GM12878 (cell line): ENCODE data around the gene WDR45B. TPM values are rescaled to one million over a fixed set of nuclear protein-coding genes. Genes with fewer than 3 reads are reported as not detected.

Source experiments
- ATAC-seq: fragments of 200-7000 bp; cut with Tn5 transposase; 3 replicates; pipeline ENCODE4 v1.9.1; 2020; ENCODE audit warnings: mild to moderate bottlenecking, moderate library complexity
- BruUV-seq: library from RNA; stranded (reverse); fragments of 400-500 nt; replicated peaks from 2 replicates; lab custom pipeline; 2021; lab: Mats Ljungman, UMichigan
- CTCF ChIA-PET: fragments of 300-600 bp; sonication (Branson Sonifier 250); formaldehyde crosslinking; extraction: SDS; loops from one replicate; lab custom pipeline; 2021; ENCODE audit warnings: inconsistent platforms; lab: Yijun Ruan, JAX
- POLR2A ChIA-PET: fragments of 350-600 bp; formaldehyde crosslinking; extraction: SDS; loops from one replicate; lab custom pipeline; 2021; ENCODE audit warnings: inconsistent platforms; lab: Charles Lee
- RAD21 ChIA-PET: fragments of 300-600 bp; sonication (Branson Sonifier 250); formaldehyde crosslinking; loops from one replicate; lab custom pipeline; 2023; ENCODE audit warnings: antibody characterized with exemption; ENCODE audit not compliant: unreplicated experiment; lab: Charles Lee
- SMC1A ChIA-PET: fragments of 300-600 bp; sonication (Branson Sonifier 250); formaldehyde crosslinking; loops from one replicate; lab custom pipeline; 2023; ENCODE audit not compliant: unreplicated experiment, uncharacterized antibody; lab: Charles Lee
- DNase-seq: peaks from one replicate; pipeline ENCODE4 v3.0.0-alpha.2; 2011; ENCODE audit warnings: low read depth, low spot score
- FAIRE-seq: peaks from 3 replicates; lab custom pipeline; 2011; peaks lifted over from hg19 to GRCh38; lab: Jason Lieb, UNC
- H2AFZ ChIP-seq: 2 replicates; pipeline ENCODE4 v1.6.0; 2011; ENCODE audit warnings: low read depth, low read length, control low read depth; ENCODE audit not compliant: control insufficient read depth
- H3K27ac ChIP-seq: 2 replicates; pipeline ENCODE4 v1.5.1; 2011; ENCODE audit warnings: control low read depth; ENCODE audit not compliant: control insufficient read depth, insufficient read depth
- H3K27me3 ChIP-seq, 2 experiments: replicated peaks in 1 of 2; 2 replicates each; pipeline versions ENCODE4 v1.6.0 to v1.6.1; 2011; ENCODE audit warnings: low read length in 1 of 2; ENCODE audit not compliant: control insufficient read depth in 2 of 2, insufficient read depth in 2 of 2
- H3K36me3 ChIP-seq, 2 experiments: 2 replicates each; pipeline ENCODE4 v1.5.1; 2011; ENCODE audit warnings: low read length in 1 of 2; ENCODE audit not compliant: control insufficient read depth in 2 of 2, insufficient read depth in 2 of 2
- H3K4me1 ChIP-seq: 2 replicates; pipeline ENCODE4 v1.6.1; 2011; ENCODE audit warnings: mild to moderate bottlenecking, low read length, moderate library complexity, mixed read lengths; ENCODE audit not compliant: control insufficient read depth, insufficient read depth
- H3K4me2 ChIP-seq: 2 replicates; pipeline ENCODE4 v1.6.0; 2011; ENCODE audit warnings: control low read depth; ENCODE audit not compliant: control insufficient read depth, insufficient read depth
- H3K4me3 ChIP-seq: fragments of 200-600 bp; sonication (generic); 2 replicates; pipeline ENCODE4 v1.5.1; 2016
- H3K79me2 ChIP-seq: 2 replicates; pipeline ENCODE4 v1.6.0; 2011; ENCODE audit warnings: low read length; ENCODE audit not compliant: control insufficient read depth, insufficient read depth
- H3K9ac ChIP-seq: 2 replicates; pipeline ENCODE4 v1.8.0; 2011; ENCODE audit warnings: low read length, control low read depth, mixed read lengths; ENCODE audit not compliant: control insufficient read depth, insufficient read depth
- H3K9me3 ChIP-seq: replicated peaks from 3 replicates; pipeline ENCODE4 v1.5.1; 2011; ENCODE audit warnings: mild to moderate bottlenecking, low read length; ENCODE audit not compliant: control insufficient read depth, insufficient read depth
- H4K20me1 ChIP-seq: 2 replicates; pipeline ENCODE4 v1.6.0; 2011; ENCODE audit not compliant: control insufficient read depth, insufficient read depth
- ESRRA ChIP-seq: IDR thresholded peaks from 2 replicates; pipeline ENCODE4 v1.6.1; 2012; ENCODE audit warnings: mild to moderate bottlenecking, low read length, improper control_type of control experiment
- IKZF1 ChIP-seq: fragments of 450-650 bp; conservative IDR thresholded peaks from 2 replicates; pipeline ENCODE4 v1.6.1; 2017; ENCODE audit warnings: antibody characterized with exemption, mild to moderate bottlenecking
- KLF5 ChIP-seq: fragments of 450-650 bp; IDR thresholded peaks from 2 replicates; pipeline ENCODE4 v1.6.1; 2014; ENCODE audit warnings: mild to moderate bottlenecking; ENCODE audit not compliant: partially characterized antibody
- MEF2B ChIP-seq: fragments of 450-650 bp; IDR thresholded peaks from 2 replicates; pipeline ENCODE4 v1.6.1; 2018; ENCODE audit warnings: mild to moderate bottlenecking, moderate library complexity; ENCODE audit not compliant: partially characterized antibody, poor library complexity, severe bottlenecking
- MYB ChIP-seq: fragments of 150-350 bp; IDR thresholded peaks from 2 replicates; pipeline ENCODE4 v1.6.1; 2014; ENCODE audit warnings: mild to moderate bottlenecking, low read depth, low read length, borderline replicate concordance
- NR2C1 ChIP-seq: fragments of 450-650 bp; IDR thresholded peaks from 2 replicates; pipeline ENCODE4 v1.6.1; 2017; ENCODE audit warnings: antibody characterized with exemption, mild to moderate bottlenecking, moderate library complexity
- POU2F2 ChIP-seq: IDR thresholded peaks from 3 replicates; pipeline ENCODE4 v1.6.1; 2011; ENCODE audit warnings: low read depth, mild to moderate bottlenecking, low read length, borderline replicate concordance
- RB1 ChIP-seq: fragments of 450-650 bp; formaldehyde crosslinking; IDR thresholded peaks from 2 replicates; pipeline ENCODE4 v1.6.1; 2017; ENCODE audit warnings: mild to moderate bottlenecking, borderline replicate concordance
- RUNX3 ChIP-seq: IDR thresholded peaks from 2 replicates; pipeline ENCODE4 v1.6.1; 2012; ENCODE audit warnings: low read length, inconsistent platforms
- SIN3A ChIP-seq: IDR thresholded peaks from 2 replicates; pipeline ENCODE4 v1.6.1; 2012; ENCODE audit warnings: low read depth, low read length, improper control_type of control experiment
- SMAD5 ChIP-seq: IDR thresholded peaks from 2 replicates; pipeline ENCODE4 v1.6.1; 2016; ENCODE audit warnings: antibody characterized with exemption, low read depth
- SMC3 ChIP-seq: IDR thresholded peaks from 2 replicates; pipeline ENCODE4 v1.6.1; 2011; ENCODE audit warnings: low read length, improper control_type of control experiment, borderline replicate concordance
- ZBTB33 ChIP-seq: fragments of 450-650 bp; IDR thresholded peaks from 2 replicates; pipeline ENCODE4 v1.6.1; 2017; ENCODE audit warnings: mild to moderate bottlenecking
- ZNF207 ChIP-seq: fragments of 450-650 bp; IDR thresholded peaks from 2 replicates; pipeline ENCODE4 v1.6.1; 2014; ENCODE audit warnings: antibody characterized with exemption, mild to moderate bottlenecking, borderline replicate concordance
- ZNF384 ChIP-seq: IDR thresholded peaks from 2 replicates; pipeline ENCODE4 v1.6.1; 2012; ENCODE audit warnings: low read depth, mild to moderate bottlenecking, low read length, improper control_type of control experiment, borderline replicate concordance
- WGBS: methylation state at CpG from one replicate; pipeline ENCODE4 v1.1.6; 2016; ENCODE audit warnings: low lambda C conversion rate; ENCODE audit not compliant: insufficient replicate concordance, insufficient coverage; ENCODE audit errors: missing lambda C conversion rate; 5-methylcytosine and 5-hydroxymethylcytosine counted together
- in situ Hi-C: fragments of 300-500 bp; cut with MboI; formaldehyde crosslinking; loops from 9 replicates; pipeline ENCODE4 v1.14.3; 2018; ENCODE audit warnings: mixed read lengths
- intact Hi-C: fragments of 100-400 bp; cut with micrococcal nuclease; formaldehyde crosslinking; loops from one replicate; pipeline ENCODE4 v1.14.2; 2022; ENCODE audit not compliant: unreplicated experiment
- polyA plus RNA-seq, 11 experiments: library from polyadenylated mRNA; depleted of rRNA in 4 of 11; unstranded in 6 of 11; stranded (reverse) in 5 of 11; fragments of >200 nt; fragmentation: Nextera tagmentation in 4 of 11; fragmentation: Illumina TruSeq in 1 of 11; extraction: Ambion mirVana in 4 of 11; extraction: Trizol in 1 of 11; gene quantifications; 1 replicate in 1 of 11; 2 replicates in 10 of 11; pipeline versions ENCODE4 v1.2.1 to v1.2.3, GENCODE V29; 2011 to 2016; ENCODE audit warnings: inconsistent platforms in 2 of 11, missing spikeins in 2 of 11, low read depth in 1 of 11
- total RNA-seq, 4 experiments: library from RNA; depleted of rRNA in 3 of 4; stranded (reverse); fragments of >200 nt in 3 of 4; fragmentation: Illumina TruSeq in 1 of 4; extraction: Trizol in 1 of 4; gene quantifications; 2 replicates each; pipeline versions ENCODE4 v1.2.1 to v1.2.3, GENCODE V29; 2013 to 2021
- TF ChIP-seq, protein P1 (sequence below): IDR thresholded peaks from 2 replicates; pipeline ENCODE4 v1.6.1; 2012; ENCODE audit warnings: low read depth, low read length, improper control_type of control experiment
- TF ChIP-seq, protein P2 (sequence below): IDR thresholded peaks from 2 replicates; pipeline ENCODE4 v1.6.1; 2012; ENCODE audit warnings: low read length, inconsistent platforms

Gene WDR45B
- total and polyA plus RNA-seq, 10 of the 15 experiments (the other 5 are each of a cell fraction or from before 2014, with no cell fraction given), result 1.0 to 73.7 (median 26.6) TPM

DNA sequence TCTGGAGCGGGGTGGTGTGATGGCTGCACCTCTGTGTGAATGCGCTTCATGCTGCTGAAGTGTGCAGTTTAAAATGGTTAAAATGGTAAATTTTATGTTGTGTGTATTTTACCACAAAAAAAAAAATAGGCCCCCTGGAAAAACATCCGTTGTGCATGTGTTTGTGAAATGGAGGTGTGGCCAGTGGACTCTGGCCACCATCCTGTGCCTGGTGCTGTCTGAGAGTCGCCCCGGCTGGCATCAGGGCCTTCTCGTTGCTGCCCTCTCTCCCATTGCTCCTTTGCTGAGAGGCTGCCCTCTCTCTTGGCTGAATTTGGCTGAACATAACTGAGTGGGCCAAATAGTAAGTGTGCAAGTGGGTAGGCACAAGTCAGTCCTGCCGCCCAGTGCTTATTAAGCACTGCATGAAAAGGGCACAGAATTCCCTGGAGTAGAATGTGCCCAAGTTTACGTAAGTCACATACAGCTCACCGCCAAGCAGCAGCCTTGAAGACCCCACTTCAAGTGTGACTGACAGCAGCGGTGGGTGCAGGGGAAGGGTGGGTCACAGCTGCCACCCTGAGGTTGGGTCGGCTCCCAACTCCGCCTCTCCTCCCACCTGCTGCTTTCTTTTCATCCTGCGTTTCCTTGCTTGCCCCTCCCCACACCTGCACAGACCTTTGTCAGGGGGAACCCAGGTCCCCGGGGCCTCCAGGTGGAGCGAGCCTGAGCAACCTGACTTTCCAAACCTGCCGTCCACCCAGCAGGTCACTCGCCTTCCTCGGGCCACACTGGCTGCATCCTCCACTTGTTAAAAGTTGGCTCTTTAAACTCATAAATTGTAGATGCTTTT, 81.9 kb downstream of the WDR45B start:
- no peak overlapping the region for H3K4me2 ChIP-seq
- no peaks in the 10 kb centered on the region for H3K4me1 ChIP-seq
- ATAC-seq (no peak), DNase-seq (no peak), FAIRE-seq (no peak)
- POLR2A ChIA-PET, result no interaction called here
- peaks cover 8% of the 10 kb centered on the region for H3K79me2 ChIP-seq
- SMC1A ChIA-PET, result no interaction called here
- WGBS, result 90% methylated on average over 18 of the region's 18 CpGs
- intact Hi-C loops, result no loop called here
- no peak overlapping the region for H2AFZ ChIP-seq
- H3K9me3 ChIP-seq, result no peaks in the 10 kb centered on the region
- CTCF ChIA-PET, result no interaction called here
- peaks cover 29 to 32% of the 10 kb centered on the region in 2 experiments for H3K36me3 ChIP-seq
- RAD21 ChIA-PET, result no interaction called here
- no peaks in the 10 kb centered on the region for H3K27me3 ChIP-seq
- TF ChIP-seq, protein P1, sequence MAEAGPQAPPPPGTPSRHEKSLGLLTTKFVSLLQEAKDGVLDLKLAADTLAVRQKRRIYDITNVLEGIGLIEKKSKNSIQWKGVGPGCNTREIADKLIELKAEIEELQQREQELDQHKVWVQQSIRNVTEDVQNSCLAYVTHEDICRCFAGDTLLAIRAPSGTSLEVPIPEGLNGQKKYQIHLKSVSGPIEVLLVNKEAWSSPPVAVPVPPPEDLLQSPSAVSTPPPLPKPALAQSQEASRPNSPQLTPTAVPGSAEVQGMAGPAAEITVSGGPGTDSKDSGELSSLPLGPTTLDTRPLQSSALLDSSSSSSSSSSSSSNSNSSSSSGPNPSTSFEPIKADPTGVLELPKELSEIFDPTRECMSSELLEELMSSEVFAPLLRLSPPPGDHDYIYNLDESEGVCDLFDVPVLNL, result no peak
- TF ChIP-seq POU2F2, result no peak
- no peak for TF ChIP-seq KLF5
- TF ChIP-seq, protein P2, sequence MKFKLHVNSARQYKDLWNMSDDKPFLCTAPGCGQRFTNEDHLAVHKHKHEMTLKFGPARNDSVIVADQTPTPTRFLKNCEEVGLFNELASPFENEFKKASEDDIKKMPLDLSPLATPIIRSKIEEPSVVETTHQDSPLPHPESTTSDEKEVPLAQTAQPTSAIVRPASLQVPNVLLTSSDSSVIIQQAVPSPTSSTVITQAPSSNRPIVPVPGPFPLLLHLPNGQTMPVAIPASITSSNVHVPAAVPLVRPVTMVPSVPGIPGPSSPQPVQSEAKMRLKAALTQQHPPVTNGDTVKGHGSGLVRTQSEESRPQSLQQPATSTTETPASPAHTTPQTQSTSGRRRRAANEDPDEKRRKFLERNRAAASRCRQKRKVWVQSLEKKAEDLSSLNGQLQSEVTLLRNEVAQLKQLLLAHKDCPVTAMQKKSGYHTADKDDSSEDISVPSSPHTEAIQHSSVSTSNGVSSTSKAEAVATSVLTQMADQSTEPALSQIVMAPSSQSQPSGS, result no peak
- TF ChIP-seq MYB, result no peak
- no peak for TF ChIP-seq RUNX3
- TF ChIP-seq ZNF384, result no peak
- no peak for TF ChIP-seq SIN3A
- no peak for TF ChIP-seq MEF2B
- TF ChIP-seq ESRRA, result no peak
- no peak for TF ChIP-seq RB1
- no peak for TF ChIP-seq ZBTB33
- no peak for TF ChIP-seq NR2C1
- no peak for TF ChIP-seq SMC3
- no peak for TF ChIP-seq ZNF207
- TF ChIP-seq SMAD5, result no peak
- TF ChIP-seq IKZF1, result no peak
- H3K9ac ChIP-seq, result no peak overlapping the region
- no peak overlapping the region for H3K4me3 ChIP-seq
- no peak overlapping the region for H3K27ac ChIP-seq
- H4K20me1 ChIP-seq, result 0 out of 2 replicates have a peak, but pooled peaks cover 3% of the 10 kb centered on the region
- BruUV-seq, result no TSS peak
- in situ Hi-C loops, result no loop called here
